Measurements from ENCODE around the gene HOXB8. TPM values are rescaled to one million over a fixed set of nuclear protein-coding genes. Genes with fewer than 3 reads are reported as not detected.

HOXB8 gene
- total RNA-seq, 4 donors from 2014 or later, result 0.75 TPM; not detected in 3

GRCh38 chr17:48574505-48575065 is 40.5 kb downstream of the HOXB8 start:
- no peak for TF ChIP-seq CTCF (IDR thresholded peaks at IDR 0.05; ENCODE audit: low read depth)

- no peak for TF ChIP-seq CTCF (IDR thresholded peaks at IDR 0.05; ENCODE audit: low read depth)
Measured at GRCh38 chr17:48571826-48572417, 43.2 kb downstream of the HOXB8 start.

GRCh38 chr17:48571024-48571818 is 43.9 kb downstream of the HOXB8 start:
- TF ChIP-seq CTCF (IDR thresholded peaks at IDR 0.05; ENCODE audit: low read depth), result no peak

GRCh38 chr17:48570325-48571023 is 44.6 kb downstream of the HOXB8 start:
- TF ChIP-seq CTCF (IDR thresholded peaks at IDR 0.05; ENCODE audit: low read depth), result no peak

- no peak for TF ChIP-seq CTCF (IDR thresholded peaks at IDR 0.05; ENCODE audit: low read depth)
Measured at GRCh38 chr17:48569674-48570324, 45.3 kb downstream of the HOXB8 start.

GRCh38 chr17:48569240-48569582 is 45.9 kb downstream of the HOXB8 start:
- no peak for TF ChIP-seq CTCF (IDR thresholded peaks at IDR 0.05; ENCODE audit: low read depth)
